NCI-H2107 treated with DMSO at 0.1 percent for 48 hours (cell line): Measurements from ENCODE around the gene PRAMEF27.
"Not testable (repeated sequence)": the region's sequence is repeated elsewhere in the genome, so short reads cannot be mapped to it uniquely, and the experiment has no call there.

Experiments used
- DNase-seq: peaks from one replicate; lab custom pipeline; 2025; ENCODE audit not compliant: unreplicated experiment; lab: John Stamatoyannopoulos, UW

The PRAMEF27 gene

GRCh38 chr1:13056475-13056874 is at the start of gene PRAMEF27:
Gene PRAMEF27, minus strand, starts transcription at chr1:13056575. Its CDS starts 2,916 bp downstream, at chr1:13053659.
- DNase-seq, result not testable (repeated sequence)

- not testable (repeated sequence) for DNase-seq
Measured at GRCh38 chr1:13070474-13070873, 14.1 kb upstream of the PRAMEF27 start, which contains the start of gene PRAMEF25. Gene PRAMEF25, plus strand, starts transcription at chr1:13070774. Its CDS starts 2,920 bp downstream, at chr1:13073694.

- DNase-seq, result not testable (repeated sequence)
Measured at GRCh38 chr1:13019846-13020245, 36.5 kb downstream of the PRAMEF27 start.

GRCh38 chr1:13011932-13012331 is 44.4 kb downstream of the PRAMEF27 start:
- not testable (repeated sequence) for DNase-seq

GRCh38 chr1:13009348-13009747 is 47.0 kb downstream of the PRAMEF27 start:
- DNase-seq, result not testable (repeated sequence)

- DNase-seq, result not testable (repeated sequence)
Measured at GRCh38 chr1:13005732-13006131, 50.6 kb downstream of the PRAMEF27 start.
